HG02588 (cell line): ENCODE measurements around the gene EYA2.
"Not testable (repeated sequence)": the region's sequence is repeated elsewhere in the genome, so short reads cannot be mapped to it uniquely, and the experiment has no call there.

Experiments
- ATAC-seq: cut with Tn5 transposase; IDR thresholded peaks from one replicate; pipeline ENCODE4 v1.9.1; 2021; ENCODE audit warnings: mild to moderate bottlenecking, moderate library complexity; ENCODE audit not compliant: unreplicated experiment

The EYA2 gene

GRCh38 chr20:47196091-47197081 lies 301.7 kb downstream of the EYA2 start:
- no peak for ATAC-seq

GRCh38 chr20:47198254-47198671 lies 303.6 kb downstream of the EYA2 start:
- no peak for ATAC-seq

- ATAC-seq: no peak
These were observed 304.4 kb downstream of the EYA2 start for GRCh38 chr20:47198996-47199552.

GRCh38 chr20:47201074-47201730 lies 306.6 kb downstream of the EYA2 start:
- no peak for ATAC-seq

GRCh38 chr20:47202733-47203667 lies 308.4 kb downstream of the EYA2 start:
- no peak for ATAC-seq

- no peak for ATAC-seq
These were observed 309.6 kb downstream of the EYA2 start for GRCh38 chr20:47204008-47204849.

GRCh38 chr20:47204850-47205122 lies 310.1 kb downstream of the EYA2 start:
- ATAC-seq: not testable (repeated sequence)

GRCh38 chr20:47205577-47206123 lies 311.0 kb downstream of the EYA2 start:
- ATAC-seq: no peak

GRCh38 chr20:47206552-47206951 lies 311.9 kb downstream of the EYA2 start:
- not testable (repeated sequence) for ATAC-seq

GRCh38 chr20:47206962-47207641 lies 312.5 kb downstream of the EYA2 start:
- no peak for ATAC-seq

- ATAC-seq: no peak
These were observed 314.0 kb downstream of the EYA2 start for GRCh38 chr20:47208534-47209174.

- no peak for ATAC-seq
These were observed 315.3 kb downstream of the EYA2 start for GRCh38 chr20:47209982-47210381.

- ATAC-seq: no peak
These were observed 315.8 kb downstream of the EYA2 start for GRCh38 chr20:47210470-47210869.

- no peak for ATAC-seq
These were observed 316.4 kb downstream of the EYA2 start for GRCh38 chr20:47211036-47211435.

GRCh38 chr20:47212606-47213207 lies 318.1 kb downstream of the EYA2 start:
- ATAC-seq: no peak

GRCh38 chr20:47213966-47214365 lies 319.3 kb downstream of the EYA2 start:
- no peak for ATAC-seq

- ATAC-seq: no peak
These were observed 321.2 kb downstream of the EYA2 start for GRCh38 chr20:47215653-47216397.
